ENCODE measurements around the gene SYT15.

GRCh38 chr10:46552526-46553237, 26.2 kb upstream of the SYT15 start:
- TF ChIP-seq, protein P1, sequence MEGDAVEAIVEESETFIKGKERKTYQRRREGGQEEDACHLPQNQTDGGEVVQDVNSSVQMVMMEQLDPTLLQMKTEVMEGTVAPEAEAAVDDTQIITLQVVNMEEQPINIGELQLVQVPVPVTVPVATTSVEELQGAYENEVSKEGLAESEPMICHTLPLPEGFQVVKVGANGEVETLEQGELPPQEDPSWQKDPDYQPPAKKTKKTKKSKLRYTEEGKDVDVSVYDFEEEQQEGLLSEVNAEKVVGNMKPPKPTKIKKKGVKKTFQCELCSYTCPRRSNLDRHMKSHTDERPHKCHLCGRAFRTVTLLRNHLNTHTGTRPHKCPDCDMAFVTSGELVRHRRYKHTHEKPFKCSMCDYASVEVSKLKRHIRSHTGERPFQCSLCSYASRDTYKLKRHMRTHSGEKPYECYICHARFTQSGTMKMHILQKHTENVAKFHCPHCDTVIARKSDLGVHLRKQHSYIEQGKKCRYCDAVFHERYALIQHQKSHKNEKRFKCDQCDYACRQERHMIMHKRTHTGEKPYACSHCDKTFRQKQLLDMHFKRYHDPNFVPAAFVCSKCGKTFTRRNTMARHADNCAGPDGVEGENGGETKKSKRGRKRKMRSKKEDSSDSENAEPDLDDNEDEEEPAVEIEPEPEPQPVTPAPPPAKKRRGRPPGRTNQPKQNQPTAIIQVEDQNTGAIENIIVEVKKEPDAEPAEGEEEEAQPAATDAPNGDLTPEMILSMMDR (IDR thresholded peaks at IDR 0.05; ENCODE audit: insufficient read depth, low read depth, low read length) = no peak
- no peak for TF ChIP-seq EZH2 (IDR thresholded peaks at IDR 0.05; ENCODE audit: insufficient read depth, low read length)

Data from astrocyte (in vitro differentiated cells and primary cell).